ENCODE measurements around the gene NAA80.
"Not testable (repeated sequence)": the region's sequence is repeated elsewhere in the genome, so short reads cannot be mapped to it uniquely, and the experiment has no call there.

The NAA80 gene

GRCh38 chr3:50312041-50312440, 12.8 kb upstream of the NAA80 start:
- not testable (repeated sequence) for DNase-seq

GRCh38 chr3:50304601-50305000, 5.4 kb upstream of the NAA80 start:
- DNase-seq = no peak

- DNase-seq = no peak
These were observed 4.0 kb upstream of the NAA80 start, which contains the start of gene HYAL1 for GRCh38 chr3:50303013-50303815. Gene HYAL1, minus strand, starts transcription at chr3:50303574. Its CDS starts 618 bp downstream, at chr3:50302956.

- no peak for DNase-seq
These were observed 3.1 kb upstream of the NAA80 start for GRCh38 chr3:50302095-50303012.

GRCh38 chr3:50300681-50301254, 1.6 kb upstream of the NAA80 start:
- no peak for DNase-seq

GRCh38 chr3:50299929-50300680, 900 bp upstream of the NAA80 start:
- no peak for DNase-seq

- no peak for DNase-seq
These were observed 378 bp upstream of the NAA80 start for GRCh38 chr3:50299638-50299928.

- DNase-seq = no peak
These were observed 1.1 kb downstream of the NAA80 start for GRCh38 chr3:50297896-50298725.

GRCh38 chr3:50297384-50297775, 1.8 kb downstream of the NAA80 start:
- no peak for DNase-seq

- DNase-seq = no peak
These were observed 2.4 kb downstream of the NAA80 start for GRCh38 chr3:50296721-50297383.

- DNase-seq = no peak
These were observed 3.4 kb downstream of the NAA80 start for GRCh38 chr3:50295553-50296431.

GRCh38 chr3:50294492-50295403, 4.5 kb downstream of the NAA80 start:
- DNase-seq = no peak

GRCh38 chr3:50294089-50294488, 5.1 kb downstream of the NAA80 start:
- no peak for DNase-seq

GRCh38 chr3:50293079-50293801, 6.0 kb downstream of the NAA80 start:
- DNase-seq = no peak

GRCh38 chr3:50292159-50293078, 6.8 kb downstream of the NAA80 start, which contains the start of gene IFRD2:
Gene IFRD2, minus strand, starts transcription at chr3:50292429. Its CDS starts 155 bp downstream, at chr3:50292274.
- DNase-seq = peak; percentile 96

- DNase-seq = no peak
These were observed 9.0 kb downstream of the NAA80 start for GRCh38 chr3:50290161-50290641.

- no peak for DNase-seq
These were observed 10.1 kb downstream of the NAA80 start for GRCh38 chr3:50289130-50289529.

Data from stimulated activated CD4-positive, alpha-beta T cell treated with anti-CD3 and anti-CD28 coated beads, Interleukin-4, amount 100 ng/mL, for 24 hours (primary cell).